NCI-H1694 (cell line): ENCODE results near the gene ESPNL.
"Not testable (repeated sequence)": the region's sequence is repeated elsewhere in the genome, so short reads cannot be mapped to it uniquely, and the experiment has no call there.

ENCODE experiments used
- DNase-seq: peaks from one replicate; lab custom pipeline; 2025; lab: John Stamatoyannopoulos, UW

ESPNL gene

GRCh38 chr2:238115709-238116108, 15.6 kb downstream of the ESPNL start:
- not testable (repeated sequence) for DNase-seq

DNA sequence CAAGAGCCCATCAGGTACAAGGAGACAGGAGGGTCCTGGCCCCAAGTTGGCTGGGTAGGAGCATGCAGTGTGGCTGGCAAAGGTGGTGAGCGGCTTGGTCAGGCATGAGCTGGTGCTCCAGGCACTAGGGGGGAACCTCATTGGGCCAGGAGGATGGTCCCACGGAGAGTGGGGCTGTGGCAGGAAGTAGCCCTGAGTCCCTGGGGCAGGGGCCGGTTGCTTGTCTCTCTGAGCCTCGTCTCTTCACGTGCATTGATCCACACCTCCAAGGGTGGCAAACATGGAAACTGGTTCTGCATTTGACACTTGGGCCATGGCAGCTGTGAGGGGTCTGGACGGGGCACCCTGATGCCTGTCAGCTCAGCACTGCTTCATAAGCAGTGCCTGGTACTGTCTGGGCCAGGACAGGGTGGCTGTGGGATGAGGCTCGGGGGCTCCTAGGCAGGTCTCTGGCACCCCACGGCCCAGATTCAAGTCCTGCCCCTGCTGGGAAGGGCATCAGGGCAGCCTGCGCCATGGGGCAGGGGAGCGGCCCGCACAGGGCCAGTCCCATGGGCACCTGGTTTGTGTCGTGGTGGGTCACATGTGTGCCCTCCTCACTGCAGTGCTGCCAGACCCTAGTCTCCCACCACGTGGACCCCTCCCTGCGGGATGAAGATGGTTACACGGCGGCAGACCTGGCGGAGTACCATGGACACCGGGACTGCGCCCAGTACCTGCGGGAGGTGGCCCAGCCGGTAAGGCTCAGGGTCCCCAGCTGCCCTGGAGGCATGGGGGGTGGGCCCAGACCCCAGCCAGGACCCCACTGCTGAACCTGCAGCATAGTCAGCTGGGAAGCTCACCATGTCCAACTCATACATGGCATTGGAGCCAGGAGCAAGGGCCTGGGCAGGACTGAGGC, 16.4 kb downstream of the ESPNL start:
- no peak for DNase-seq

DNA sequence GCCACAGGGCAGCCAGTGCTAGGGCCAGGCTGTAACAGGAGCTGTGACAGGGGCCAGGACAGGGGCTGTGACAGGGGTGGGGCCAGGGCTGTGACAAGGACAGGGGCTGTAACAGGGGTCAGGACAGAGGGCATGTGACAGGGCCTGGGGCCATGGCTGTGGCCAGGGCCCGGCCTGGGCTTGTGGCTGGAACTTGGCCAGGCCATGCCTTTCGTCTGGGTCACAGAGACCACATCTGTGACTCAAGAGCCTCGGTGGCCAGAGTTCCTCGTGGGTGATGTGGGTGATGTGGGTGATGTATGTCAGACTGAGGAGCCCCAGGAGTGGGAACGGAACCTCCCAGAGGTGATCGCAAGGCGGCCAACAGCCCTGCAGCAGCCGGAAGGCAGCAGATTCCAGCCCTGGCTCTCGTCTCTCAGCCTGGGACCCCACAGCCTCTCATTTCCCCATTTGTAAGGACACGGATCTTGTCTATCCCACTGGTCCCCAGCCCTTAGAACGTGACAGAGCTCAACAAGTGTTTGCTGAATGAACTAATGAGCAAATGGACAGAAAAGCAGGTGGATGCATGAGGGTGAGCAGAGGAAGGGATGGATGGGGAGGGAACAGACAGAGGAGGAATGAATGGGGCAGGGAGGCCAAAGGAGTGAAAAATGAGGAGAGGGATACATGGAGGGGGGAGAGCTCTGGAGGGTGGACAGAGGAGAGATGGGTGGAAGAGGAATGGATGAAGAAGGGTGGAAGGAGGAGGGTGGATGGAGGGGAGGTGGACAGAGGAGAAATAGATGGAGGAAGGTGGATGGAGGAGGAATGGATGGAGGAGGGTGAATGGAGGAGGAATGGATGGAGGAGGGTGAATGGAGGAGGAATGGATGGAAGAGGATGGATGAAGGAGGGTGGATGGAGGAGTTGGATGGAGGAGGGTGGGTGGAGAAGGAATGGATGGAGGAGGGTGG, 17.3 kb downstream of the ESPNL start:
- DNase-seq, result no peak

DNA sequence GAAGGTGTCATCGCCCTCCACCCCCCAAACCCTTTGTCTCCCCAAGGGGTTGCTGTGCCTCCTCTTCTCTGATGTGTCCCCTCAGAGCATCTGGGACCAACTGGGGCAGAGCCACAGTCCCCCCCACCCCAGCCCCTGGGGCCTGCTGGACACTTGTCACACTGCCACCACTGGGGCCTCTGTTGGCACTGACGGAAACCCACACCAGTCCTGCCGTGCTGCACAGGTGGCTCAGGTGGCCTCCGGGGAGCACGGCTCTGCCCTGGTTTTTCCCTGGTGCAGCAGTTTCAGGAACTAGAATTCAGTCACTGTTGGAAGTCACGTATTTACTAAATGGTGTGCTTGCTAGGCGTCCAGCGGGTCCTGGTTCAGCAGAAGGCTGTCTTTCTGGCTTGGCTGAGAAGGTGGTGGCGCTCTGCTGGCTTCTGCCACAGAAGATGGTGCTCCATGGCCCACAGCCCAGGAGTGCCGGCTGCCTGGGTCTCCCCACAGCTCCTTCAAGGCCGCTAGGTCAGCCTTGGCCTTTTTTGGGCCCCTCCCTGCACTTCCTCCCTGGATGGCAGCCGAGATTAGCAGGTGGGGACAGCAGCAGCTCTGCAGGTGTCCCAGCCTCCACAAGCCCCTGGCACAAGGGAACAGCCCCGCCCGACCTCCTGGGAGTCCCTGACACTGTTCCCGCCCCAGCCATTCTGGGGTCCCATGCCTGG, 19.8 kb downstream of the ESPNL start:
- no peak for DNase-seq

- no peak for DNase-seq
Observed at GRCh38 chr2:238120463-238121298, 20.5 kb downstream of the ESPNL start.

DNA sequence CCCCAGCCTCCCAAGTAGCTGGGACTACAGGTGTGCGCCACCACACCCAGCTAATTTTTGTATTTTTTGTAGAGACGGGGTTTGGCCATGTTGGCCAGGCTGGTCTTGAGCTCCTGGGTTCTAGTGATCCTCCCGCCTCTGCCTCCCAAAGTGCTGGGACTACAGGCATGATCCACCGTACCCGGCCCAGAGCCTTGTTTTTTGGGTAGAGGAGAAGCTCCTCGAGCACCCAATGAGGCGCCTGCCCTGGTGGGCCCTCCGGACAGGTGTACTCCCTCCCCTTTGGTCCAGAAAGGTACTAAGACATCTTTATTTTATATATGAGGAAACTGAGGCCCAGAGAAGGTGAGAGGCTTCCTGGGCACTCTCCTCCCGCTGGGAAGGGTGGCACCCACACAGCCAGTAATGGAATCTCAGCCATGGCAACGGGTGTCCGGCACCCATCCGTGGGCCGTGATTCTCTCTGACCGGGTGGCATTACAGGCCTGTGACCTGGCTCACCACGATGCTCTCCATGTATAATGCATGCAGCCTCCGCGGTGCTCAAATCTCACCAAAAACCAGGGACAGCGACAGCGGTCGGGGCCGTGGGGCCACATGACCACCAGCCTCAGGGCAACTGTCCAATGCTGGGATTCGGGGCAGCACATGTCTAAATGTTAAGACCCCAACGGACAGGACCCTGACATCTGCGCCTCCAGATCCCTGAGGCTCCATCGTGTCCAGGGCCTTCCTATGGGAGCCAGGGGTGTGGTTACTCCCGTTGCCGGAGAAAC, 21.6 kb downstream of the ESPNL start:
- no peak for DNase-seq

GRCh38 chr2:238122287-238123217, 22.4 kb downstream of the ESPNL start:
- no peak for DNase-seq

DNA sequence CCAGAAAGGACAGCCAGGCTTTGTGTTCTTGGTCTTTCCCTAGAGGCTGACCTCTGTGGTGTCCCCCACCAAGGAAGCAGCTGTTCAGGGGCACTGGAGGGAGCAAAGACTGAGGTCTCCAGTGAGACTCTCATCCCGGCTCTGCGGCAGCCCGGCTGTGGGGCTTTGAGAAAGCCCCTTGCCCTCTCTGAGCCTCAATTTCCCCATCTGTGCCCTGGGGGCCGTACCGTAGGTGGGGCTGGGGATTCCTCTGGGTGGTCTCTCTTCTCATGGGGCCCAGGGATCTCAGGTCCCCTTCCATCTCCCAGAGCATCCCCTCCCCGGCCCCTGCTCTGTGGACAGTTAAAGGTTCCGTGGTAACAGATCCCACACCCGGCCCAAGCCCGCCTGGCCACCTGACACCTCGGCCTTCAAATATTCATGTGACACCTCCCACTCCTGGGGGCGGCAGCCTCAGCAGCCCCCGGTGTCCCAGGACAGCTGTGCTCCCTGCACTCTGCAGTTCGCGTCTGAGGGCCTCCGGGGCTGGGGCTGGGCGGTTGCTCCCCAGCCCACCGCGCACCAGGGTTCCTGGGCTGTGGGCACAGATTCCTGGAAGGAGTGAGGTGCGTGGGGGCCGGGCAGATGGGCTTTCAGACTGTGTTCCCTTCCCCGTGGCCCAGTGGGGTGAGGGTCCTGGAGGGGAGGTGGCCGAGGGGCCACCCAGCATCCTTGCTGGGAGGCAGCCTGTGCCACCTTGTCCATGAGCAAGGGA, 23.3 kb downstream of the ESPNL start:
- no peak for DNase-seq

GRCh38 chr2:238123991-238124470, 23.9 kb downstream of the ESPNL start:
- no peak for DNase-seq

DNA sequence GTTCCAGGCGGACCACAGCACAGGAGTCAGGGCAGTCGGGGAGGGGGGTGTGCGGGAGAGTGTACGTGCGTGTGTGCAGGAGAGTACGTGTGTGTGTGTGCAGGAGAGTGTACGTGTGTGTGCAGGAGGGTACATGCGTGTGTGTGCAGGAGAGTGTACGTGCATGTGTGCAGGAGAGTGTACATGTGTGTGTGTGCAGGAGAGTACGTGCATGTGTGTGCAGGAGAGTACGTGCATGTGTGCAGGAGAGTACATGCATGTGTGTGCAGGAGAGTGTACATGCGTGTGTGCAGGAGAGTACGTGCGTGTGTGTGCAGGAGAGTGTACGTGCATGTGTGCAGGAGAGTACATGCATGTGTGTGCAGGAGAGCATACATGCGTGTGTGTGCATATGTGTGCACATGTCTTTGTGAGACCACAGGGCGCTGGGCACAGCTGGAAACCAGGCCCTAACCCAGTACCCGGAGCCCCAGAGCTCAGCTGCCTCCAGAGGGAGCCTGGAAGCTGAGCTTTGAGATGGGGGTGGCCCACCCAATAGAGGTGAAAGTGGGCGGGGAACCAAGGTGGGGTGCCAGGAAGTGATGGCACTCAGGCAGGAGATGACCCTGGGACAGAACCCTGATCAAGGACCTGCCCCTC, 24.5 kb downstream of the ESPNL start:
- no peak for DNase-seq

GRCh38 chr2:238125127-238125885, 25.2 kb downstream of the ESPNL start:
- no peak for DNase-seq

DNA sequence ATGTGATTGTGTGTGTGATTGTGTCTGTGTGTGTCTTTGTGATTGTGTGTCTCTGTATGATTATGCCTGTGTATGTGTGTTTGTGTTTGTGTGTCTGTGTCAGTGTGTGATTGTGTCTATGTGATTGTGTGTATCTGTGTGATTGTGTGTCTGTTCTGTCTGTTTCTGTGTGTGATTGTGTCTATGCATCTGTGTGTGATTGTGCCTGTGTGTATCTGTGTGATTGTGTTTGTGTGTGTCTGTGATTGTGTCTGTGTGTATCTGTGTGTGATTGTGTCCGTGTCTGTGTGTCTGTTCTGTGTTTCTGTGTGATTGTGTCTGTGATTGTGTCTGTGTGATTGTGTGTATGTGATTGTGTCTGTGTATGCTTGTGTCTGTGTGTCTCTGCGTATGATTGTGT, 26.2 kb downstream of the ESPNL start:
- no peak for DNase-seq

- DNase-seq, result no peak
Observed at GRCh38 chr2:238126775-238127164, 26.6 kb downstream of the ESPNL start.

- DNase-seq, result no peak
Observed at GRCh38 chr2:238127165-238128060, 27.3 kb downstream of the ESPNL start.

- no peak for DNase-seq
Observed at GRCh38 chr2:238128061-238128440, 27.9 kb downstream of the ESPNL start.

GRCh38 chr2:238128534-238129001, 28.4 kb downstream of the ESPNL start:
- no peak for DNase-seq
